DMS79 treated with DMSO at 0.1 percent for 48 hours (cell line): ENCODE measurements around the gene TUBB.
"Not testable (repeated sequence)": the region's sequence is repeated elsewhere in the genome, so short reads cannot be mapped to it uniquely, and the experiment has no call there.

ENCODE experiments used
- DNase-seq: peaks from one replicate; lab custom pipeline; 2025; lab: John Stamatoyannopoulos, UW

Gene TUBB

DNA sequence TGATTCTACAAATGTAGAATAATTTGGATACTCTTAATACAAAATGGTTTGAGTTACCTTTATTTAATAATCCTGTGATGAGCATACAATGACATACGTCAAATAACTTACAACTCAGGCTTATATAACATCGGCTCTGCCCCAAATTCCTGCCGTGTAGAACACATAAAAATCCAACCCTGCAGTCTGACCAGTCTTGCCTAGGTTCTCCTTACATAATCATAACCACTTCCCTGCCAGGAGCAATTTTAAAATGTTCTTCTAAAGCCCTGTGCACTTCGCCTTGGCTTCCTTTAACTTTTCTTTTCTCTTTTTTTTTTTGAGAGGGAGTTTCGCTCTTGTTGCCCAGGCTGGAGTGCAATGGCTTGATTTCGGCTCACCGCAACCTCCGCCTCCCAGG lies 40.4 kb downstream of the TUBB start:
- no peak for DNase-seq

DNA sequence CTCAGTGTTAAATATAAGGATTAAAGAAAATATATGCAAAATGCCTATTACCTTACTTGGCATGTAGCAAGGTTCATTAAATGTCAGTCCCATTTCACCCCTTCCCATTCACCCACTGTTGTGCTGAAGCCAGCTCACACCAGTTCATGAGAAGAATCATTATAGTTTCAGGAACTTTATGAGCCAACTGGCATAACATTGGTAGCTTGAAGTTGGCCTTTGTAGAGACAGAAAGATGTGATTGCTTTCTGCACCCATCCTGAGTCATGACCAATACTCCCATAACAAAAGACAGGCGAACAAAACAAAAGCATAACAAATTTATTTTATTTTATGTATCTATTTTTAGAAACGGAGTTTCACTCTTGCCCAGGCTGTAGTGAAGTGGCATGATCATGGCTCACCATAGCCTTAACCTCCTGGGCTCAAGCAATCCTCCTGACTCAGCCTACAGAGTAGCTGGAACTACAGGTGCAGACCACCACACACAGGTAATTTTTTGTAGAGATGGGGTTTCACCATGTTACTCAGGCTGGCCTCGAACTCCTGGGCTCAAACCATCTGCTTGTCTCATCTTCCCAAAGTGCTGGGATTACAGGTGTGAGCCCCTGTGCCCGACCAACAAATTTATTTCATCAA lies 41.8 kb downstream of the TUBB start:
- no peak for DNase-seq

DNA sequence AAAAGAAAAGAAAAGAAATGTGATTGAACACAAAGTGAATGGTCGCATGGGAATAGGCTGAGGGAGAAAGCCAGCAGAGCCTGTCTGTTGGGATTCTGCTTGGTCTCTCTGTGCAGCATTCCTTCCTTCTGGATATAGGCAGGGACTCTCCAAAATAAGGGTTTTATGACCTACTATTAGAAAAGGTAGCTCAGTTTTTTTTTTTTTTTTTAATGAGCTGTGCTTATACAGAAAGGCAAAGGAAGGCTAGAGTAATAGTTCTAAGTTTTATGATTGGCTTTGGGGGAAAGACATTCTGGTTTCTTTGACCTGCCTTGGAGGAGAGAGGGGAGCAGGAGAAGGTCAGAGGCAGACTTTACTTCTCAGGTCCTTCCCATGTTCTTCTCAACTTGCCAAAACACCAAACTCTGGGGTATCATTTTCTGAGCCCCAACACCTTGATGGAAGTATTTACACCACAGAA lies 43.0 kb downstream of the TUBB start:
- DNase-seq: no peak

DNA sequence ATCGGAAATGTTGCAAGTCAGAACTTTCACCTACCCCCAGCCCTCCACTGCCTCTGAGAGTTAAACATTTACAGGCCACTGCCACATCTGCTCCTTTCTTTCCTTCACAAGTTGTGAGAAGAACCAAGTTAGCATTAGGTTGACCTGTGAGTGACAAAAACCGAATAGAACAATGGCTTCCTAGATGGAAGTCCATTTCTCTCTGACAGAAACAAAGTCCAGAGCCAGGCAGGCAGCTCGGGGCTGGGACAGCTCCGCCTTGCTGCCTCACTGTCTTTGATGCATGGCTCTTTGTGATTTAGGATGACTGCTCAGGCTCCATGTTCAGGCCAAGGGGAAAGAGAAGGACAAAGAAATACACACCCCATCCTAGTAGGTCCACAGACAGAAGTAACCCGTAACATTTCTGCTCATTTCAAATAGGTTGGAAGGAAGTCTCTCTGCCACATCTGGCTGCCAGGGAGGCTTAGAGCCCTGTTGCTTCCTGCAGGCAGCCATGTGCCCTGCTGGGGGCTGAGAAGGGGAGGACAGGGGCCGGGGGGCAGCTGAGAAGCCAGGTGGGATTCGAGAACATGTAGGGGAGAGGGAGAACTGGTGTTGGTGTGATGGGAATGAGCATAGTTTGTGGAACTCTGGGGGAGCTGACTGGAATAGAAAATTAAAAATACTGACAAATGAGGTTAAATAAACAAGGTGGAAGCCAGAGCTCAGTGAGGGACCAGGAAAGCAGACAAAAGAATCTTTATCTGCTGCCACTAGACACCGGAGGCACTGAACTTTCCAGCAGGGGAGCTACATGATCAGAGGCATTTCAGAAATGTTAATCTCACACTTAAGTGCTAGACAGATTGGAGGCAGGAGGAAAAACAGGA lies 43.7 kb downstream of the TUBB start:
- DNase-seq: no peak

DNA sequence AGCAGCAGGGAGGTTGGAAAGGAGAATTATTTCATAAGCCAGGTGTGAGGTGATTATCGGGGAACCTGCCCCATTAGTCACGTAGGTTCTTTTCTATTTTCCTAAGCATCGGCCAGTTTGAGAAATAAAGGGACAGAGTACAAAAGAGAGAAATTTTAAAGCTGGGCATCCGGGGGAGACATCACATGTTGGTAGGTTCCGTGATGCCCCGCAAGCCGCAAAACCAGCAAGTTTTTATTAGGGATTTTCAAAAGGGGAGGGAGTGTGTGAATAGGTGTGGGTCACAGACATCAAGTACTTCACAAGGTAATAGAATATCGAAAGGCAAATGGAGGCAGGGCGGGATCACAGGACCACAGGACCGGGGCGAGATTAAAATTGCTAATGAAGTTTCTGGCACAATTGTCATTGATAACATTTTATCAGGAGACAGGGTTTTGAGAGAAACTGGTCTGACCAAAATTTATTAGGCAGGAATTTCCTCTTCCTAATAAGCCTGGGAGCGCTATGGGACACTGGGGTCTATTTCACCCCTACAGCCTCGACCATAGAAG lies 44.4 kb downstream of the TUBB start:
- not testable (repeated sequence) for DNase-seq

DNA sequence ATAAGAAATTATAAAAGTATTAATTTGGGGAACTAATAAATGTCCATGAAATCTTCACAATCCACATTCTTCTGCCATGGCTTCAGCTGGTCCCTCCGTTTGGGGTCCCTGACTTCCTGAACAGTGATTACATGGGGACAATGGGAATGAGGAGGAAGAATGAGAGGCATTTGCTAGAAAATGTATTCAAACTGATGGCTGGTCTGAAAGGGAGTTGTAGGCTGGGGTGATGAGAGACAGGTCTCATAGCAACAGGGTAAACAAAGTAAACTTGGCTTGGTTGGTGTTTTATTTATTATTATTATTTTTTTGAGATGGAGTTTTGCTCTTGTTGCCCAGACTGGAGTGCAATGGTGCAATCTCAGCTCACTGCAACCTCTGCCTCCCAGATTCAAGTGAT lies 45.3 kb downstream of the TUBB start:
- DNase-seq: not testable (repeated sequence)

DNA sequence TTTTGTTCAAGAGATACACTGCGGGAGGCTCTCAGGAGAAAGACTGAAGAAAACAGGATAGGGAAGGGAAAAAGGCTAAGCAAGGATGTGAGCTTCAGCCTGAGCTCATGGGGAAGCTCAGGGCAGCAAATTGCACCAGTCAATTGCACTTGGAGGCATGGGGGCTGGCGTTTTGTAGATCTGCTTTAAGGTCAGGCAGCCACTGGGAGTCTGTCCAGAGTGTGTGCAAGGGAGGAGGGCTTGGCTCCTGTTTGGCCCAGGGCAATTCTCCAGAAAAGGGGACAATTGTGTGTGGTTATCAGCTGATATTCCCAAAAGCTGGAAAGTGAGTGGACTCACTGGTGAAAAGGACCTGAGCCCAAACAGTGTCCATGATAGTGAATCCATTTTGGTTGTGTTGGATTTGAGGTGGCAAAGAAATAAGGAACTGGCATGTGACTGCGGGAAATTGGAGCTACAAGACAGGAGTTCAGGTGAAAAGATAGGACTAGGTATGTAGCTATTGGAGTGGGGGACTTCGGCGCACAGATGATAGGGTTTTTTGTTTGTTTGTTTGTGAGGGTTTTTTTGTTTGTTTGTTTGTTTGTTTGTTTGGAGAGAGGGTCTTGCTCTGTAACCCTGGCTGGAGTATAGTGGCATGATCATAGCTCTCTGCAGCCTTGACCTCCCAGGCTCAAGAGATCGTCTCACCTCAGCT lies 46.5 kb downstream of the TUBB start:
- no peak for DNase-seq

DNA sequence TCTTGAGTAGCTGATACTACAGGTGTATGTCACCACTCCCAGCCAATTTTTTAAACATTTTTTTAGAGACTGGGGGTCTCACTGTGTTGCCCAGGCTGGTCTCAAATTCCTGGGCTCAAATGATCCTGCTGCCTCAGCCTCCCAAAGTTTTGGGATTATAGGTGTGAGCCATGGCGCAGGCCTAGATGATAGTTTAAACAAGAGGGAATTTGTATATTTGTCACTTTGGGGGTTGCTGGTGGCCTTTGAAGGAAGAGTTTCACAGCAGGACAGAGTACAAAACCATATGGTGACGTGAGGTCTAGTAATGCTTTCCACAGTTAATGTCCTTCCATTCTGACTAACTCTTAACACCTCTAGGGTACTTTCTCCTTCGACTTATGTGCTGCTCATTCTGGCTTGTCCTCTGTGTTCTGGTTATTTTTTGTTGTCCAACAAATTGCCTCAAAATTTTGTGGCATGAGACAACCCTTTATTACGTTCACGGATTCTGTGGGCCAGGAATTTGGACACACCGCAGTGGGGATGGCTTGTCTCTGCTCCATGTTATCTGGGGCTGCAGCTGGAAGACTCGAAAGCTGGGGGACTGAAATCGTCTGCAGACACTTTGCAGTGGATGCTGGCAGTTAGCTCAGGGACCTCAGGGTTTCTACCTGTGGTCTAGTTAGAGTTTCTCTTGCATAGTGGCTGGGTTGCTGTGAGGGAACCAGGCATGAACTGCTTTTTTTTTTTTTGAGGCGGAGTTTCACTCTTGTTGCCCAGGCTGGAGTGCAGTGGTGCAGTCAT lies 47.2 kb downstream of the TUBB start:
- DNase-seq: no peak

DNA sequence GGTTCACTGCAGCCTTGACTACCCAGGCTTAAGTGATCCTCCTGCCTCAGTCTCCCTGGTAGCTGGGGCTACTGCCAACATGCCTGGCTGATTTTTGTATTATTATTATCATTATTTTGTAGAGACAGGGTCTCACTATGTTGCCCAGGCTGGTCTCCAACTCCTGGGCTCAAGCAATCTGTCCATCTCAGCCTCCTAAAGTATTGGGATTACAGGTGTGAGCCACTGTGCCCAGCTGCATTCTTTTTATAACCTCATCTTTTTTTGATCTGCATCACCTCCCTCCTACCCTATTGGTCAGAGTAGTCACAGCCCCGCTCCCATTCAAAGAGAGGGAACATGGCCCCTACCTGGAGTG lies 47.8 kb downstream of the TUBB start:
- no peak for DNase-seq

DNA sequence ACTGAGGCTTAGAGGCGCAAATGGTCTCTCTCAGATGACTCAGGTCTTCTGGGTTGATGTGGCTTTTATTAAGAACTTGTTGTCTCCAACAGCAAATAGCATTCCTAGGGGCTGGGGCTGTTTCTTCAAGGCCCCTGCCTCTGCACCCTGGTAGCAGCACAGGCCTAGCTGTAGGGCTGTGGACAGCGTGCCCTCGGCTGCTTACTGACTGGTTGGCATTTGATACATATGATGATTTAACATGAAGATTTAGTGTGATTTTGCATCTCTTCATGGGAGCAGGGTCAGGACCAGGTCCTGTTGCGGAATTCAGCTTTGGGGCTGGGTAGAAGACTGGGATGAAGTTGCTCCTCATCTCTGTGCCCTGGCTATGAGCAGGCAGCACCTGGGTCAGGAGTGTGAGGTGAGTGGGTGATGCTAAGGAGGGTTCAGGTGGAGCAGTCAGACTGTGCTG lies 48.5 kb downstream of the TUBB start:
- DNase-seq: no peak

DNA sequence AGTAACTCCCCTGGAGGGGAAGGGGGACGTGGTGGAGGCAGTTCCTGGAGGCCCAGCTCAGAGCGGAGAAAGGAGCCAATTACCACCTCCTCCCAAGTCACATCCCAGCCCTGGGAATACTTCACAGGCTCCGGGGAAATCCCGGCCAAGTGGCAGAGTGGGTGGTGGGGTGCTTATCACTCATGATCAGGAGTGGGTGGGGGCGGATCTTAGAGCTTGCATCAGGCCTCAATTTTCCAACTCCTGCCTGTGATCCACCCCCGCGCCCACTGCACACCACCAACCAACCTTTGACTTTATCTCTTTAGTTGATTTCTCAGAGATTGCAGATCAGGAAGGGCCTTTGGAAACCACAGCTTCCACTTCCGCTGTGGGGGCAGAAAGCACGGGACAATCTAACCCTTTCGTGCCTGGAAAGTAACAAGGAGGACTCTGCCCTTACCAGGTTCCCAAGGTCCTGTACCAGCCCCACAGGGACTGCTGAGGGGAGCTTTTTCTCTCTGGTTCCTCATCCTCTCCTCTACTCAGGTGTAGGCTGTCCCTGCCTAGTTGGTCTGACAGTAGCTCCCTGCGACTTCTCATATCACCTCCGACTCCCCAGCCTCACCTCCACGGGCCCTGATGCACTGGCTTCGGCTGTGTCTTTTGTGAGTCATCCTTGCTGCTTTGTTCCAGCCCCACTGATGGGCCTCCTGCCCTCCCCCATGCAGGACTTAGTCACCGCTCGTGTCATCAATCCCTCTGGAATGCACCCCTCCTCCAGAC lies 49.1 kb downstream of the TUBB start:
- DNase-seq: no peak

DNA sequence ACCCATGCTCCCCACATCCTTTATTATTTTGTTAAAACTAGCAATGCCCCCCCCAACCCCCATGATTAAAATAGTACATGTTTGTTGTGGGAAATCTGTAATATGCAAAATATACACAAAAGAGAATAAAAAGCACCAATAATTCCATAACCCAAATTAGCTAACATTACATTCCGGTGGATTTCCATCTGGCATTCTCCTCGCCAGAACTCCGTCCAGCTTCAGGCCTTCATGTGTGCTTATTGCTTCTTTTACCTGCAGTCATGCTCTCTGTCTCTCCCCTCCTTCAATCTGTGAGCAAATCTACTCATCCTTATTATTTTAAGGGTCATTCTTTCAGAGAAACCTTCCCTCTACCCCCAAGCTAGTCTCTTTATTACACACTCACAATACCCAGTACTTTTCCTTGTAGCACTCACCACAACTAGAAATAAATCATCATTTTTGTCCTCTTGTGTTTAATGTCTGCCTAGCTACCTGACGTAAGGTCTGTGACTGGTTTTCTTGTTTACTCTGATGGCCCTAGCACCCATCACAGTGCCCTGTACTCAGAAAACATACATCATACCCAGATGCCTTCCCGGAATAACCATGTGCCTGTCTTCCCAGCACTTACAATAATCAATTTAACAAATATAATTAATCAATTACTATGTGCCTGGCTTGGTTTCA lies 49.8 kb downstream of the TUBB start:
- no peak for DNase-seq

DNA sequence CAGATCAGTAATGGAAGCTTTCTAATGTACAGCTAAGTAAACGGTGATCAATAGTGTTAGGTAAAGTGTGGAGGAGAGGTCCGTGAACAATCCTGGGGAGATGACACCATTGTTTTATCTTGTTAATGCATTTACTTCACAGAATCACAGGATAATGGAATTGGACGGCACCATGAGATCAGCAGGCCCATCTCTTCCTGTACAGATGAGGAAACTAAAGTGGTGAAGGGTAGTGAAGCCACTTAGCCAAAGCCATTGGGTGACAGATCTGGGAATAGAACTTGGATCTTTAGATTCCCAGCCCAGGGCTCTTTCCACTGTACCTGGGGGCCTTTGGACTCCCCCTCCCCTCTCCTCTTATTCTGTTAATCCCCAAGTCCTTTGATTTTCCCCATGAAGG lies 50.4 kb downstream of the TUBB start:
- no peak for DNase-seq

DNA sequence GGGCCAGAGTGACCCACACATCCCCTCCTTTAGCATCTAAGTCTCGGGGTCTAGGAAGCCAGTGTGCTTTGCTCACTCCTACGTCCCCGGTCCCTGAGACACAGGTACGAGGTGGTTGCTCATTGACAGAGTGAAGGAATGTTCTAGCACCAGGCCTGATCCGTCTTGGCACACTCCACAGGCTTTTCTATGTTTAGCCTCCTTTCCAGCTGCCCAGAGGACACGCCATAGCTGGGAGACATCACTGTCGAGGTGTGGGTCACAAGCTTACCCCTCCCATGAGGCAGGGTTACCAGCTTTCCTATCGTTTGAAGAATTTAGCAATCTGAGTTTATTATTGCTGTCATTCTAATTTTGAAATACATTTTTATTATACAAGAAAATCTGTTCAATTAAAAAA lies 54.5 kb downstream of the TUBB start:
- DNase-seq: no peak
